Urinary bladder (tissue), 4 donors: ENCODE data around the gene LCNL1. TPM values are rescaled to one million over a fixed set of nuclear protein-coding genes. Genes with fewer than 3 reads are reported as not detected.

Source experiments
- DNase-seq: peaks from one replicate; pipeline ENCODE4 v3.0.0-alpha.2; 2015; ENCODE audit errors: extremely low spot score
- H3K27ac ChIP-seq: one replicate; pipeline ENCODE4 v1.5.1; 2013; ENCODE audit warnings: low read depth, mild to moderate bottlenecking, moderate library complexity
- H3K36me3 ChIP-seq: one replicate; pipeline ENCODE4 v1.6.1; 2013; ENCODE audit warnings: mild to moderate bottlenecking, moderate library complexity; ENCODE audit not compliant: insufficient read depth
- H3K4me1 ChIP-seq: one replicate; pipeline ENCODE4 v1.6.1; 2013; ENCODE audit warnings: mild to moderate bottlenecking, moderate library complexity; ENCODE audit not compliant: insufficient read depth
- H3K4me3 ChIP-seq: one replicate; pipeline ENCODE4 v1.5.1; 2013; ENCODE audit warnings: low read depth, low read length
- WGBS: extraction: QIAGEN DNeasy Blood & Tissue Kit; methylation state at CpG from one replicate; pipeline ENCODE4 v1.1.7; 2013; 5-methylcytosine and 5-hydroxymethylcytosine counted together
- polyA plus RNA-seq: library from polyadenylated mRNA; stranded (reverse); fragments of 200-250 nt; gene quantifications from one replicate; pipeline ENCODE4 v1.2.3, GENCODE V29; 2013
- total RNA-seq: library from RNA; depleted of rRNA; stranded (reverse); fragments of >200 nt; gene quantifications from one replicate; pipeline ENCODE4 v1.2.3, GENCODE V29; 2014
- donor health status: healthy with polysubstance abuse.
- donor health status: healthy.

Gene LCNL1
- total and polyA plus RNA-seq, 2 donors, result 0.11 to 0.30 TPM

DNA sequence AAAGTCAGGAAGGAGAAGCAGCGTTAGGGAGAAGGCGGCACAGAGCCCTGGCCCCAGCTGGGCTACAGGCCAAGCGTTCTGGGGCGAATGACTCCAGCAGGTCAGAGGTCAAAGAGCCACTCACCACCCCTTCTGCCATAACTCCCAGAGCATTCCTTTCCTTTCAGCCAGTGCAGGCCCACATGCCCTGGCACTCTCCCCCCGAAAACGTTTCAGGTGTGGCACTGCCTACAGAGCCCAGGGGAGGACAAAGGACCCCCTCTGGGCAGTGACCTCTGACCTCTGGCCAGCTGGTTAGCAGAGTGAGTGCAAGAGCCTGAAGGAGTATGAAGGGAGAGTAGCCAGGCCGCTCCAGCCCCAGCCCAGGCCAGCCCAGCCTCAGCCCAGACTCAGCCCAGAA, 40.4 kb downstream of the LCNL1 start:
- Histone ChIP-seq H3K27ac (no peak overlapping the region), H3K4me3 (no peak overlapping the region), H3K4me1 (no peaks in the 10 kb centered on the region), H3K36me3 (no peaks in the 10 kb centered on the region)
- 79% methylated on average over 7 of the region's 7 CpGs for WGBS
- DNase-seq, result no peak

DNA sequence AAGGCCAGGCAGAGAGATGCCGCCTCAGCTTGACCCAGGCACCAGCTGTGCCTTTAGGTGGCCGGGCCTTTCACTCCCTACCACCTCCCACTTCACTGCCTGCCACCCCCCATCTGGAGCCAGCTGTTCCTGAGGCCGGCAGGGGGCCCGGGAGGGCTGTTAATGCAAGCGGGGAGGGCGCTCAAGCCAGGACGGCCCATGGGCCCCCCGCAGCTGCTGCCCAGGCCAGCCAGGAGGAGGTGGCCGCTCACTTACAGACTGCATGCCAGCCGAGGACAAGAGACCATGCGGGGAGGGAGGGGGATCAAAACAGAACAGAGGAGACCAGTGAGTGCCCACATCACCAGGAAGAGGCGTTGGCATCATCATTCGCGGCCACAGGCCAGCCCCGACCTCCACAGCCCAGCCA, 40.8 kb downstream of the LCNL1 start:
- no peak for DNase-seq
- Histone ChIP-seq H3K27ac (no peak overlapping the region), H3K36me3 (no peaks in the 10 kb centered on the region), H3K4me3 (no peak overlapping the region), H3K4me1 (no peaks in the 10 kb centered on the region)
- 79% methylated on average over 15 of the region's 15 CpGs for WGBS

DNA sequence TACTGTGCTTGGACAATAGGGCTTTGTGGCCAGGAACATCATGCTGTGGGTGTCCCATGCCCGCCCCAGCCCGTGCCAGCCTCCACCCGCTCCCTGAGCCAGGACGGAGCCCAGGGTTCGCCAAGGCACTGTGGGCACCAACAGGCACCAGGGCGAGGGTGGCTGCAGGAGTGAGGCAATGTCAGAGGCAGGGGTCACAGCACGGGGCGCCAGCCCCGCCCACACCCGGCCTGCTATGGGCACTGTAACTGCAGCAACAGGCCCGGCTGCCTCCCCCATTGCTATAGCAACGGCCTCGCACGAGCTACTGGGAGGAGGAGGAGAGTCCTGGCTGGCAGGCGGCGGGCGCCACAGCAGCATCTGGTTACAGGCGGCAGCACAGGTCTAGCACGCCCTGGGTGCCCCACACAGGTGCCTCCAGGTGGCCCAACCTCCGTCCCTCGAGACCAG, 42.7 kb downstream of the LCNL1 start:
- Histone ChIP-seq H3K27ac (no peak overlapping the region), H3K4me1 (no peaks in the 10 kb centered on the region)
- no peak for DNase-seq

DNA sequence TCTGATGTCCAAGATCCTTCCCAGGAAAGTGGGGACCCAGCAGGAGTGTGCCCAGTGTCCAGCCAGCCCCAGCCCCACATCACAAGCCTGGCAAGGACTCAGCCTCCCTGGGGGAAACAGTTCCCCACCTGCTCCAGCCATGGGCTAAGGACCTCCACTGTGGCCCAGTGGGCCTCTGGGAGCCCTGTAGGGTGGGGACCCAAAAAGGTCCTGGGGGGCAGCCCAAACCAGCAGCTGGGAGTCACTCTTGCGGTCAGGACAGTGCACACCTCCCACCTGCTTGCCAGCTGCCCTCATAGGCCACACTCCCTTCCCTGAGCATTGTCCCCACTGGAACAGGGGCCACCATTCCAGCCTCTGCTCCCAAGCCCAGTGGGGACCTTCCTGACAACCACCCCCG, 43.6 kb downstream of the LCNL1 start:
- DNase-seq, result no peak
- Histone ChIP-seq H3K27ac (no peak overlapping the region), H3K36me3 (no peaks in the 10 kb centered on the region), H3K4me3 (no peak overlapping the region), H3K4me1 (no peaks in the 10 kb centered on the region)
- 79% methylated on average over 2 of the region's 2 CpGs for WGBS

More for the DNA sequence above, 42.7 kb downstream of the LCNL1 start:
- Histone ChIP-seq H3K36me3 (no peaks in the 10 kb centered on the region), H3K4me3 (no peak overlapping the region)
- WGBS, result 81% methylated on average over 21 of the region's 21 CpGs

DNA sequence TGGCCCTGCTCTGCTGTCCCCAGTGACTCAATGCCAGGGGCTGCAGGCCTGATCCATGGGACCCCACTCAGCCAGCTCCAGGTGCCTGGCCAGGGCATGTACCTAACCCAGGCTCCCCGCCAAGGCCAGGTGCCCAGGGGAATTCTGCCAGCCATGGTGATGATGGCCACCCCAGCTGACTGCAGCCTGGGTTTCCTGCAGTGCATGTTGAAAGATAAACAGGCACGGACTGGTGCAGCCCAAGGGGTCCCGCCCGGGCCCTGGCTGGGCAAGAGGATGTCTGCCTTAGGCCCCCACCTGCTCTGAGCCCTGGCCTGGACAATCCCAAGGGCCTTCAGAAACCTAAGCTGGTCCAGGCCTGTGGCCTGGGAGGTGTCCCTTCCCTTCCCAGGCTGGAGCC, 44.0 kb downstream of the LCNL1 start:
- H3K27ac ChIP-seq, result no peak overlapping the region
- WGBS, result 85% methylated on average over 4 of the region's 4 CpGs
- no peaks in the 10 kb centered on the region for H3K36me3 ChIP-seq
- DNase-seq, result no peak
- H3K4me3 ChIP-seq, result no peak overlapping the region
- H3K4me1 ChIP-seq, result no peaks in the 10 kb centered on the region

DNA sequence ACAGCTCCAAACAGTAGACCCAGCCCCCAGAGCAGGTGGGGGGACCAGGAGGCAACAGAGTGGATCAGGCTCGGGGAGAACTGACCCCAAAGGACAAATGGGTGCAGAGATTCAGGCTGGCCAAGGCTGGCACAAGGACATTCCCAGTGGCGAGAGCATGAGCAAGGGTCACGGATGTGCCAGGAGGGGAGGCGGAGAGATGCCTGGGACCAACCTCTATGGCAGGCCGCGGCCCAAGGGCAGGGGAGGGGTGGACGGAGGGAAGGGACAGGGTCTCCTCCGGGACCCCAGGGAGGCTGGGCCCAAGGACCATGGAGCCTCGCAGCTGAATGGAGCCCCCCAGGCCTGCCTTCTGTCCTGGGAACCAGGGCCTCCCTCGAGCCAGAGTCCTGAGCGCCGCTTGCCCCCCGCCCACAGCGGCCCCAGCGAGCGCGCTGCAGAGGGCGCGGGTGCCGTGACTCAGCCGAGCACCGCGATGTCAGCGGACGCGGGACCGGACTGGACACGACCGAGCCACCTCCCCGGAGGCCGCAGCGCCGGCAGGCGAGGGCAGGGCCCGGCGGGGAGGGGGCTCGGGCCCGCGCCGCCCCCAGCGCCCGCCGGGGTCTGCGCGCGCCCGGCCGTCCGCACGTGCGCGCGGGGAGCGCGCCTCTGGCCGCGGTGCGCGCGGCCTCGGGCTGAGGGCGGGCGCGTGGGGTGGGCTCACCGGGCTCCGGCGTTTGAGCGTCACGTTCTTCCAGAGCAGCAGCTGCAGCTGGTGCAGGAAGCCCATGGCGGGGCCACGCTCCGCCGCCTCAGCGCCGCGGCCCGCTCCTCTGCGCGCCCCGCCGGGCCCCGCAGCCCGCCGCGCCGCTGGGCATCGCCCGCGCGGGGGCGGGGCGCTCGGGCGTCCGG, 44.8 kb downstream of the LCNL1 start, which contains the start of gene ABCA2:
TSS of gene ABCA2 (minus strand) at position 869 of the 894 bp plus-strand sequence. CDS start at position 772, 97 bp downstream.
- no peak for DNase-seq
- Histone ChIP-seq H3K27ac (peak within 1 kb of the TSS; percentile 34), H3K36me3 (no peaks in the 10 kb centered on the region), H3K4me1 (no peaks in the 10 kb centered on the region), H3K4me3 (peak within 1 kb of the TSS; percentile 64)
- 4% methylated on average over 95 of the region's 95 CpGs for WGBS

DNA sequence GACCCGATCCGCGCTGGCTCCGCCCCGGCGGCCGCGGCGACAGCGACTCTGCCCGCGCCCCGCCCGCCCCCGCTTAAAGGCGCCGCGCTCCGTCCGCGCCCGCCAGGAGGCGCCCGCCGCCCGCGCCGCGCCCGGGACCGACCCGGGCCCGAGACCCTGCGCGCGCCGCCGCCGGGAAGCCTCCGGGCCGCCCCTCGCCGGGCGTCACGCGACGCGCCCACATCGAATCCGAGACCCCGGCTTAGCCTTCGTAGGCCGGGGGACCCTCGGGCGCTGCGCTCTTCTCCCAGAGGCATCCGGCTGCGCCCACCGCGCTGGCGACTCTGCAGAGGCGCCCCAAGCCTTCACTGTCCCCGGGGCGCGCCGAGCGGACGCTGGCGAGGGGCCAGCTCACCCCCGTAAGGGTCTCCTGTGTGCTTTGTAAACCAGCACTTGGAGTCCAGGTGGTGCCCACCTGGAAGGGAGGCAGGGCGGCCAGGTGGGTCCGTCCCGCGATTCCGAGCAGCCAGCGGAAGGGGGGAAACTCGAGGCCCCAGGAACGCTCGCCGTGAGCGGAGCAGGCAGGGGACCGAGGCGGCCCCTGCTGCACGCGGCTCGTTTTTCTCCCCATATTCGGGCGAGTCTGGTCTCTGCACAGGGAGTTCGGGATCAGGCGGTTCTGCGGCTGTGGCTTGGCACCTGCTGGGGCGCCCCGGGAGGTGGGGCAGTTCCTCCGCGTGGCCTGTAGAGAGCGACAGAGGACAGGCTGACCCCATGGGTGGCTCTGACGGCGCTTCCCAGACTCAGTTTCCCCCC, 45.7 kb downstream of the LCNL1 start:
- Histone ChIP-seq H3K36me3 (no peaks in the 10 kb centered on the region), H3K4me3 (peak overlapping the region; percentile 64), H3K4me1 (no peaks in the 10 kb centered on the region), H3K27ac (no peak overlapping the region)
- WGBS, result under 1% methylated on average over 98 of the region's 98 CpGs
- DNase-seq, result no peak

DNA sequence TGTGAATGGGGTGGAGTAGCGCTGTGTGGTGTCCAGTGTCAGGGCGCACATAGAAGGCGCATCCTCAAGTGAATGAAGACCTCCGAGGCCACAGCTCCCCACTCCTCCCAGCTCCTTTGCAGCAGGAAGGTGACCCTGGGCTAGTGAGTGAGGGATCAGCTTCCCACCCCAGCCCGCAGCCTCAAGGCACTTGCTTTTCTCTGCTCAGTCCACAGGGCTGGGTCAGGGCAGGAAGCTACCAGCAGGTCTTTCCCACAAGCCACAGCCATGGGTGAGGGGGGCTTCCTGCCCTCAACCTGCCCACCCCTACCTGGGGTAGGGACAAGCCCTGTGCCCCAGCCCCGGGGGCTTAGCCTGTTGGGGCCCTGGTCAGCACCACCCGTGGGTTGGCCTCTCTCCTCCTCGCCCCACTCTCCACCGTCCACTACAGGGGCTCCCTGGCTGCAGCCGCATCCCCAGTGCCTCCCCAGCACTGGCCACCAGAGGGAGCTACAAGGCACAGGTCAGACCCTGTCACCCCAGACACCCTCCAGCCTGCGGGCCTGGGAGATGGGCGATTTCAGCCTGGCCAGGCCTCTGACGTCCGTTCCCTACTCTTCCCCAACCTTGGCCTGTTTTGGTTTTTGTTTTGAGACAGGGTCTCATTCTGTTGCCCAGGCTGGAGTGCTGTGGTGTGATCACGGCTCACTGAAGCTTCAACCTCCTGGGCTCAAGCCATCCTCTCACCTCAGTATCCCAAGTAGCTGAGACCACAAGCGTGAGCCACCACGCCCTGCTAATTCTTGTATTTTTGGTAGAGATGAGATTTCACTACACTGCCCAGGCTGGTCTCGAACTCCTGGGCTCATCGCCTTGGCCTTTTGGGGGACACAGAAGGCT, 46.5 kb downstream of the LCNL1 start:
- Histone ChIP-seq H3K27ac (no peak overlapping the region), H3K4me1 (no peaks in the 10 kb centered on the region), H3K36me3 (no peaks in the 10 kb centered on the region), H3K4me3 (peak overlapping the region; percentile 64)
- 34% methylated on average over 19 of the region's 19 CpGs for WGBS
- no peak for DNase-seq

DNA sequence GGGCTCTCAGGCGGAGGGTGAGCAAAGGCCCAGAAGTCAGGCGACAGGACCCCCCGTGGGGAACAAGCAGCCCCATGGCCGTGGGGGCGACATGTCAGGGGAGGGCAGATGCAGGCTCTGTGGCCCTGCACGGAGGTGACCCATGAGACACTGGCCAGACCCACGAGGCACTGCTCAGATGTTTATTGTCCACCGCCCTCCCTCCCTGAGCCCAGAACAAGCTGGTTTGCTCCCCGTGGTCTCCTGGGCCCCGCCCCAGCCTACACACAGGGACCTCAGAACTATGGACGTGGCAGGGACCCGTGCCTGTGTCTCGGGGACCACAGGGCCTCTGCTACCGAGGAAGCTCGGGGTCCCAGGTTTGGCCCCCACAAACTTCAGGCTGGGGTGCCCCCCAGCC, 47.2 kb downstream of the LCNL1 start:
- no peak for DNase-seq
- no peaks in the 10 kb centered on the region for H3K4me1 ChIP-seq
- H3K4me3 ChIP-seq, result no peak overlapping the region
- no peak overlapping the region for H3K27ac ChIP-seq
- WGBS, result 74% methylated on average over 15 of the region's 15 CpGs
- no peaks in the 10 kb centered on the region for H3K36me3 ChIP-seq

DNA sequence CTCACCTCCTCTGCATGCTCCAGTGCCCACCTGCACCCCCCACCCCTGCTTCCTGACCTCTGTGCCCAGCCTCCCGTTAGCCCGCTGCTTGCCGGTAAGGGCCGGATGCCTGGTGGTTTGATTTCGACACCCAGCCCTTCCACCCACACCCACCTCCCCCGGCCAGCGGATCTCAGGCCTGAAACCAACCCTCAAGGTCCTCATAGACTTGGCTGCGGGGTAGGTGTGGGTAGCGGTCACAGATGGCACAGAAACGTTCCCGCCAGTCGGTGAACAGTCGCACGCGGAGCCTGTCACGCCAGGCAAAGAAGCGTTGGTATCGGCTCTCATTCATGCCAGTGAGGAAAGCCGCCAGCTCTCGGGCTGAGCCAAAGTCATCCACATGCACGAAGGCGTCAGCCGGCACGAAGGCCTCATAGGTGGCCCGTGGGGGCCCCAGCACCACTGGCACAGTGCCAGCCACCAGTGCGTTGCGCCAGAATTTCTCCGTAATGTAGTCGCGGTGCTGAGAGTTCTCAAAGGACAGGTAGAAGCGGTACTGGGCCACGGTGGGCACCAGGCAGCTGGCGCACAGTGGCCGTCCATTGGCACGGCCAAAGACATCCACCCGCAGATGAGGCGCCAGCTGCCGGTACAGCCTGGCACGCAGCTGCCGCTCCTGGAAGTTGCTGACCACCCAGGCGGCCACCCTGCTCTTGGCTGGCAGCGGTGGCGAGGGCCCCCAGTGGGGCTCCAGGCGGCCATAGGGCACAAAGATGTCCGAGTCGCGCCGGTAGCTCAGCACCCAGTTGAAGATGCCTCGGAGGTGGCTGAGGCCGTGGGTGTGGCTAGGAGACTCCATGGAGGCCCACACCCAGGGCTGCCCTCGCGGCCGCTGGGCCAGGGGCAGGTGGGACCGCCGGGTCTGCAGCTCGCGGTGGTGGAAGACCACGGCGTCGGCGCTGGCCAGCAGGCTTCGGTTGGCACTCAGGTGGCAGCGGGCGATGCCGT, 48.0 kb downstream of the LCNL1 start:
- Histone ChIP-seq H3K4me1 (no peaks in the 10 kb centered on the region), H3K4me3 (no peak overlapping the region), H3K27ac (no peak overlapping the region), H3K36me3 (no peaks in the 10 kb centered on the region)
- no peak for DNase-seq
- 85% methylated on average over 65 of the region's 65 CpGs for WGBS

DNA sequence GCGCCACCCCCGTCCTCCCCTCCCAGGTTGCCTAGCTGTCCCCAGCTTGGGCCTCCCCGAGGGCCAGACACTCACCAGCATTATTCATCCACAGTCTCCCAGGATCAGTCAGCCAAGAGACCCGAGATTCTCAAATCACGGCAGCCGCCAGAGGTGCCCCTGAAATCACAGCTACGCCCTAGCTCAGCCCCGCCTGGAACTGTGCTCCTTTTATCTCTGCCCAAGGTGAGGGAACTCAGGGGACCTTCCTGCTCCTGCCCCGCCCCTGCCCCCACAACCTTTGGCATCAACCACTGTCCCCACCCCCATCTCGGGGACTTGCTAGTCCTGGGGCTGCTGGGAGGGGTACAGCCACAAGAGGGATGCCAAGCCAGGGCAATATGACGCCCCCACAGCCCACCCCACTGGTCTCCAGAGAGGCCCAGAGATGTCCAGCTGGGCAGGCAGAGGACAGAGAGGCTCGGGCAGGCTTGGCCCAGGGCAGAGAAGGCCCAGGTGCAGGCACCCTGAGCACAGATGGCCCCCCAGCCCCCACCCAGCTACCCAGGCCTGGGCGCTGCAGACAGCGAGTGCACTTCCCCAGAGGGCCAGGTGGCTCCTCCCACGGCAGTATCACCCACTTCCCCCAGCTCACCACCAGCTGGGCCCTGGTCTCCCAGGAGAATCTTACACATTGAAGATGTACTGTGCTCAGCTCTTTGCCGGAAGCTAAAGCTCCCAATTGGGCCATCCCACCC, 49.3 kb downstream of the LCNL1 start, which contains the start of gene FUT7:
TSS of gene FUT7 (minus strand) at position 185 of the 737 bp plus-strand sequence. CDS start at position 88, 97 bp downstream.
- WGBS, result 64% methylated on average over 16 of the region's 16 CpGs
- Histone ChIP-seq H3K27ac (no peak within 1 kb of the TSS), H3K4me1 (no peaks in the 10 kb centered on the region), H3K36me3 (no peaks in the 10 kb centered on the region), H3K4me3 (no peak within 1 kb of the TSS)
- no peak for DNase-seq

DNA sequence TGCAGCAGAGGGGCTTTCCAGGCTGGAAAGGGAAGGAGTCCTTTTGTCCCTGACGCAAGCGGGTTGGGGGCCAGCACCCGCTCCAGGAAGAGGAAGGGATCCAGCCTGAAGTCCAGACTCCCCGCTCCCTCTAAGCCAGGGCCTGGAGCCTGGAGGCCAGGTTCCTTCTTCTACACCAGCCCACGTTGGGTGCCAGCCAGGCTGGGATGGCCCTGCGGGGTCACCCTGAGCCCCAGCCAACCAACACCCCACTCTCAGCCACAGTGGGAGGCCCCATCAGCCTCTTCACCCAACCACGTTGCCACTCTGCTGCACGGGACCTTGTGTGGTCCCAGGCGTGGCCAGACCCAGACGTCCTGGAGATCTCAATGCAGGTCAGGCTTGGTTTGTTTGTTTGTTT, 50.1 kb downstream of the LCNL1 start:
- Histone ChIP-seq H3K4me3 (no peak overlapping the region), H3K36me3 (no peaks in the 10 kb centered on the region), H3K4me1 (no peaks in the 10 kb centered on the region), H3K27ac (no peak overlapping the region)
- WGBS, result 80% methylated on average over 10 of the region's 10 CpGs
- no peak for DNase-seq
